ENCODE data around the gene CDYL. TPM values are rescaled to one million over a fixed set of nuclear protein-coding genes. Genes with fewer than 3 reads are reported as not detected.

The CDYL gene
- total RNA-seq, 4 donors from 2014 or later: 42.2 to 70.6 (median 49.0) TPM

DNA sequence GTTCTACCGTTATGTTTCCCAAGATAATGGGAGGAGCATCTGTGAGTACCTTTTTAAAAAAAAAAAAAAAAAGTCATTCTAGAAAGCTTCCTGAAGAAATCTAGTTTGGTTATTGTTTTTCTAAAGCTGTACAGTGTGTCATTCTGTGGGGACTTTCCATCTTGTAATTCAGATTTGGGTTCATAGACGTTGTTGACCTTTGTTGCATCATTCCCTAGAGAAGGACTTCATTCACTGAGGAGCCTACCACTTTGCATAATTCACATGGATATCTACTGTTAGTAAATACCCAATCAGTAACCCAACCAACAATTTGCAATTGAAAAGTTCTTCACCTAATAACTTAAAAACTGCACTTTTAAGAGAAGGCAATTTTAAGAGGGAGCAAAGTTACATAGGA lies 167.5 kb downstream of the CDYL start:
- Histone ChIP-seq H3K9me3 (no peaks in the 10 kb centered on the region), H3K27me3 (no peaks in the 10 kb centered on the region), H3K27ac (no peak overlapping the region), H3K36me3 (peaks cover 35% of the 10 kb centered on the region), H3K4me3 (no peak overlapping the region), H3K4me1 (peaks cover 25% of the 10 kb centered on the region)
- WGBS: 47% methylated on average over 2 of the region's 2 CpGs
- no peak for TF ChIP-seq POLR2AphosphoS5 (IDR thresholded peaks at IDR 0.05)
- TF ChIP-seq CTCF (IDR thresholded peaks at IDR 0.05): no peak
- no peak for TF ChIP-seq EP300 (IDR thresholded peaks at IDR 0.05)
- no peak for TF ChIP-seq POLR2A (IDR thresholded peaks at IDR 0.05)
- no peak for DNase-seq (ENCODE audit: low spot score in 2 of 2)

DNA sequence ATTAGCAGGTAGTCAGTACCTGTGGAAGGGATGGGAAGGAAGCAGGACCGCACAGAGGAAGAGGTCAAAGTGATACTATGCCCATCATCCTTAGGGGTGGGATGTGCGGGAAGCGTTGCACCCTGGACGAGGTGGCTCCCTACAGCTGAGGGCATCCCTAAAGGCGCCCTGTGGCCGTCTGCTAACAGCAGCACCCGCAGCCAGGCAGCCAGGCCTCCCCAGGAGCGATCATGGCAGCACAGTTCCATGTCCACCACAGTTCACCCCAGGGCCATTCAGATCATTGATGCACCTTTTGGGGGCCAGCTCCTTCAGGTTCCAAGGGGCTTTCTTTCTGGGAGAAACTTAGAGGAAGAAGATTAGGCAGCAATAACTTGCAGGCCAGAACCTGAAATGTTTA lies 168.1 kb downstream of the CDYL start:
- Histone ChIP-seq H3K27ac (no peak overlapping the region), H3K9me3 (no peaks in the 10 kb centered on the region), H3K27me3 (no peaks in the 10 kb centered on the region), H3K36me3 (peaks cover 40% of the 10 kb centered on the region), H3K4me3 (no peak overlapping the region), H3K4me1 (peaks cover 25% of the 10 kb centered on the region)
- no peak for DNase-seq (ENCODE audit: low spot score in 2 of 2)
- 92% methylated on average over 8 of the region's 8 CpGs for WGBS
- TF ChIP-seq POLR2A (IDR thresholded peaks at IDR 0.05) (no peak), CTCF (IDR thresholded peaks at IDR 0.05) (no peak), POLR2AphosphoS5 (IDR thresholded peaks at IDR 0.05) (no peak)

GRCh38 chr6:4946521-4946920 lies 170.3 kb downstream of the CDYL start:
- peaks cover 16% of the 10 kb centered on the region for H3K4me1 ChIP-seq
- H3K27ac ChIP-seq: no peak overlapping the region
- H3K36me3 ChIP-seq: peaks cover 55% of the 10 kb centered on the region
- no peak overlapping the region for H3K4me3 ChIP-seq
- DNase-seq (ENCODE audit: low spot score in 2 of 2): no peak
- no peaks in the 10 kb centered on the region for H3K27me3 ChIP-seq
- no peak for TF ChIP-seq CTCF (IDR thresholded peaks at IDR 0.05)
- no peak for TF ChIP-seq POLR2A (IDR thresholded peaks at IDR 0.05)
- no peak for TF ChIP-seq POLR2AphosphoS5 (IDR thresholded peaks at IDR 0.05)
- no peak for TF ChIP-seq EP300 (IDR thresholded peaks at IDR 0.05)
- WGBS: 97% methylated on average over 6 of the region's 11 CpGs
- no peaks in the 10 kb centered on the region for H3K9me3 ChIP-seq

DNA sequence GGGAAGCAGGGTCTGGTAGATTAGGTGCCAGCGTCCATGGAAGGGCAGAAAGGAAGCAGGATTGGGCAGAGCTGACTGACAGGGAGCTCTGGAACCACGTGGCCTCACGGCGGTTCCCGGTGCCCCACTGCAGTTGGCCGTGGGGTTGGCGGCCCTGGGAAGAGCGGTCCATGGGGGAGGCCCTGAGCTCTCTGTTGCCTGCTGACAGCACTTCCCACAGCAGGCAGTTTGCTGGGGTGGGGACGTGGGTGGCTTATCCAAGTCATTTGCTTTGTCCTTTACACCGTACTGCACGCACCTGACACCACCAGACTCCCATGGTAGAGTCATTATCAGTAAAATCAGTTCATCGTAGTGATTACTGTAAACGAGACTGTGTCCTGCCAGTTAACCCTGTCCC lies 171.5 kb downstream of the CDYL start:
- Histone ChIP-seq H3K9me3 (no peaks in the 10 kb centered on the region), H3K36me3 (peaks cover 64% of the 10 kb centered on the region), H3K27me3 (no peaks in the 10 kb centered on the region), H3K4me3 (no peak overlapping the region), H3K27ac (no peak overlapping the region), H3K4me1 (peaks cover 4% of the 10 kb centered on the region)
- TF ChIP-seq POLR2A (IDR thresholded peaks at IDR 0.05): no peak
- no peak for TF ChIP-seq EP300 (IDR thresholded peaks at IDR 0.05)
- TF ChIP-seq CTCF (IDR thresholded peaks at IDR 0.05): no peak
- TF ChIP-seq POLR2AphosphoS5 (IDR thresholded peaks at IDR 0.05): no peak
- 92% methylated on average over 13 of the region's 13 CpGs for WGBS
- DNase-seq (ENCODE audit: low spot score in 2 of 2): no peak

GRCh38 chr6:4948781-4949450 lies 172.7 kb downstream of the CDYL start:
- WGBS: 90% methylated on average over 12 of the region's 15 CpGs
- H3K27me3 ChIP-seq: no peaks in the 10 kb centered on the region
- peaks cover 76% of the 10 kb centered on the region for H3K36me3 ChIP-seq
- H3K4me1 ChIP-seq: no peaks in the 10 kb centered on the region
- H3K9me3 ChIP-seq: no peaks in the 10 kb centered on the region
- TF ChIP-seq POLR2AphosphoS5 (IDR thresholded peaks at IDR 0.05): no peak
- no peak overlapping the region for H3K4me3 ChIP-seq
- H3K27ac ChIP-seq: no peak overlapping the region
- DNase-seq (ENCODE audit: low spot score in 2 of 2): no peak

- no peaks in the 10 kb centered on the region for H3K4me1 ChIP-seq
- 99% methylated on average over 11 of the region's 11 CpGs for WGBS
- no peak for TF ChIP-seq POLR2A (IDR thresholded peaks at IDR 0.05)
- TF ChIP-seq CTCF (IDR thresholded peaks at IDR 0.05): no peak
- no peak for TF ChIP-seq EP300 (IDR thresholded peaks at IDR 0.05)
- no peak for TF ChIP-seq POLR2AphosphoS5 (IDR thresholded peaks at IDR 0.05)
- H3K36me3 ChIP-seq: peaks cover 78% of the 10 kb centered on the region
- H3K27me3 ChIP-seq: no peaks in the 10 kb centered on the region
- no peak for DNase-seq (ENCODE audit: low spot score in 2 of 2)
- no peaks in the 10 kb centered on the region for H3K9me3 ChIP-seq
- H3K27ac ChIP-seq: no peak overlapping the region
- no peak overlapping the region for H3K4me3 ChIP-seq
These were observed 173.9 kb downstream of the CDYL start for GRCh38 chr6:4950076-4950475.

Data from suprapubic skin (tissue), 4 donors.